Measurements from ENCODE around the gene TRIM59.
"Not testable (repeated sequence)": the region's sequence is repeated elsewhere in the genome, so short reads cannot be mapped to it uniquely, and the experiment has no call there.

Gene TRIM59

DNA sequence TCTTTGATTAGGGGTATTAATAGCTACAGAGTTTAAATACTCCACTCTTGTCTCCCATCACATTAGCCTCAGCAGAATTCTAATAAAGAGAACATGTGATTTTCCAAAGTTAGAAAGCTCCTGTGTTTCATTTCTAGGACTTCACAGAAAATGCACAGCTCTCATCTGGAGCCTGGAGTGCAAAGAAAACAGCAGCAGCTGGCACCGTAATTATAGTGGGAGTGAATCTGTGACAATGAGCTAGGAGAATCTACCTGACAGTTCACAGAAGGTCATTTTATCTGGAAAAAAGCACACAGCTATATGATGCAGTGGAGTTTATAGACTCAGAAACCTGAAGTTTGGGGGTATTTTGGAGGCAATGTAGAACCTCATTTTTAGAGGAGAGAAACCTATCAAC is 5.4 kb upstream of the TRIM59 start:
- no peak for DNase-seq

DNA sequence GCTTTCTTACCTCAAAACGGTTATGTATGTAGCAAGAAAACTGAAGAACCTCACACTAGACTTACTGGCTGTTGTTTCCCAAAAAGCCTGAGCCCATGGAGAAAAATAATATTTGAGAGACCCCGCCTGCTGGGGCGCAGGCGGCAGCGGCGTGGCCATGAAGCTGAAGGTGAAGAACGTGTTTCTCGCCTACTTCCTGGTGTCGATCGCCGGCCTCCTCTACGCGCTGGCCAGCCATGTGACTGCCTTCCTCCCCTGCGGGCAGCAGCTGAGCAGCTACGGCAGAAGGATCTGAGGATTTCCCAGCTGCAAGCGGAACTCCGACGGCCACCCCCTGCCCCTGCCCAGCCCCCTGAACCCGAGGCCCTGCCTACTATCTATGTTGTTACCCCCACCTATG is 2.7 kb upstream of the TRIM59 start:
- not testable (repeated sequence) for DNase-seq

DNA sequence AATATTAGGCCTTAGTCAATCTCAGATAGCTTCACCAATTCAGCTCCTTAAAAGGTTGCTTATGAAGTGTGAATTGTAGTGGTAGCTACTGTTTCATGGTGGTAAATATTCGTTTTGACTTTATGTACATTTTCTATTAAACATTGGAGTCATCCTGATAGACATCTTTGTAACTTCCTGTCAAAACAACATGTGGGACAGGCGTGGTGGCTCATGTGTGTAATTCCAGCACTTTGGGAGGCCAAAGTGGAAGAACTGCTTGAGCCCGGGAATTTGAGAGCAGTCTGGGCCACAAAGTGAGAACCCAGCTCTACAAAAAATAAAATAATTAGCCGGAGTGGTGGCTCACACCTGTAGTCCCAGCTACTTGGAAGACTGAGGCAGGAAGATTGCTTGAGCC is 2.0 kb upstream of the TRIM59 start:
- DNase-seq: no peak

DNA sequence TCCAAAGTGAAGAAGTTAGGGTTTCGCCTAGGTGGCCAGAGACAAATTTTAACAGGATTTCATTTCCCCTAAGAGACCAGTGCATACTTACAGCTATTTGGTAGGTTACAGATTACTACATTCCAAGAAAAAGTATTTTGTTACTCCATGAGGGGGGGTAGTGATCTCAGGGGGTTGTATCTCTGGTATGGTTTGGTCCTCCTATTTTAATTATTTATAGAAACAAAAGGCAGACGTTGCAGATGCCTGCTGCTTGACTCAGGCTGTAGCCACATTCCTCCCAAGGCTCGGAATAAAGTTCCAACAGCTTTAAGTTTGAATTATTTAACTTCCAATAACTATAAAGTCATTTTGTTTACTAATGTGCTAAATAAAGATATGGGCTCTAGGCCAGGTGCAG is 1.3 kb upstream of the TRIM59 start:
- DNase-seq: no peak

DNA sequence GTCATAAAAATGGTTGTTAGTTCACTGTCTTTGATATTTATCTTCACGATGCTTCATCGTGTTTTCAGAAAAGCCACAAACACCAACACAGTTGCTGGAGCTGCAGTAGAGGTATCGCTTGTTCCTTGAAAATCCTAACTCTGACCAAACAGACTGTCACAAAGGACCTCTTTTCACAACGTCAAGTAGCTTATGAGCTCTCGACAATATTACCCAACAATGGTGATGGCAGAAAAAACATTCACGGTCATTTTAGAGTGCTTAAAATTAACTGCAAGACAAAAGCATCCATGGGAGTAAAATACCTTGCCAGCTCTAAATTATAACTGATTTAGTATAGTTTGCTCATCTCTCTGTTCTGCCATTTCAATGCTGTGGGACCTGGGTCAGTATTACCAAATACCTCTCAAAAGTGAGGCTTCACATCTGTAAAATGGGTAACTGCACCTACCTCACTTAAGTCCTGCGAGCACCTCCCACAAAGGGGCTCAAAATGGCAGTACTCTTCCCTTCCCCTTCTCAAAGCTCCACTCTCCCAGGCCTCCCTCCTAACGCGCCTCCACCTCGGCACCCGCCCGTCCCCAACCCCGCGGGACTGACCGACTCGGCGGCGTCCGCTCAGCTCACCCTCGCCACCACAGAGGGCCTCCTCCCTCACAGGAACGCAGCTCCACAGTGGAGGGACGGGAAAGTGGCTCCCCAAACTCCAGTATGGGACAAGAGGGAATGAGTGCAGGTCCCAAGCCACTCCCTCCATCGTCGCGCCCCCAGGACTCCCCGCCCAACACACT is 546 bp downstream of the TRIM59 start:
- no peak for DNase-seq

DNA sequence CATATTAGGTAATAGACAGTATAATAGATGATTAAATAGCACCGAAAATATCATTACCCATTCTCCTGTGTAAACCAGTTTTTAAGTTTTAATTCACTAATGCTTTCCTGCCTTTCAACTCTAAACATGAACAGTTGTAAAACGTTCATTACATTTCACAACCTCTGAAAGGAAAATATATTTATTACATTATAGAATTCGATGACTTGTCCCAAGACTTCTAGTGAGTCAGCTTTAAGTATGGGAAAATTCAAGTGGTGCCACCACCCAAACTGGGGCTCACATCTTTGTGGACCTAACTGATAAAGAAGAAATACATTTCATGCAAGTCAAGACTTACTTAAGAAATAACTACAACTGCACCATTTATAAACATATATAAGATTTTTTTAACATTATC is 2.0 kb downstream of the TRIM59 start:
- no peak for DNase-seq

DNA sequence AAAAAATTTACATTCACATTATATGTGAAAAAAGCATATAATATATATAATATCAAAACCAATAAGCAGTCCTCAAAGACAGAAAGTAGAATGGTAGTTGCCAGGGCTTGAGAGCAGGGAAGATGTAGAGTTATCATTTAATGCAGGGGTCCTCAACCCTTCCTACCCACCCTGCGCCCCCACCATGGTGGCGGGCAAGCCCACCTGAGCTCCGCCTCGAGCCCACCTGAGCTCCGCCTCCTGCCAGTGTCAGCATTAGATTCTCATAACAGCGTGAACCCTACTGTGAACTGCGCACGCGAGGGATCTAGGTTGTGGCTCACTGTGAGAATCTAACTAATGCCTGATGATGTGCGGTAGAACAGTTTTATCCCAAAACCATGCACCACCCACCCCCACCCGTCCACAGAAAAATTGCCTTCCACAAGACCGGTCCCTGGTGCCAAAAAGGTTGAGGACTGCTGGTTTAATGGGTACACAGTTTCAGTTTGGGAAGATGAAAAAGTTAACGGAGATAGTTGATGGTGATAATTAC is 3.0 kb downstream of the TRIM59 start:
- DNase-seq: no peak

DNA sequence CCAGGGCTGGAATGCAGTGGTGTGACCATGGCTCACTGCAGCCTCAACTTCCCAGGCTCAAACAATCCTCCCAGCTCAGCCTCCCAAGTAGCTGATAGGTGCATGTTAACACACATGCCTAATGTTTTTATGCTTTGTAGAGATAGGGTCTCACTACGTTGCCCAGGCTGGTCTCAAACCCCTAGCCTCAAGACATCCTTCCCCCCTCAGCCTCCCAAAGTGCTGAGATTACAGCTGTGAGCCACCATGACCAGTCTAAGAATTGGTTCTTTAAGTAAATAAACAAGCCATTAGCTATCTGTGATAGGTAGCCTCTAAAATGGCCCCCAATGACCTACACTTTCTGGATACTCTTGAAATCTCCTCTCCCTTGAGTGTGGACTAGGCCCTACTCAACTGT is 3.7 kb downstream of the TRIM59 start:
- DNase-seq: no peak

DNA sequence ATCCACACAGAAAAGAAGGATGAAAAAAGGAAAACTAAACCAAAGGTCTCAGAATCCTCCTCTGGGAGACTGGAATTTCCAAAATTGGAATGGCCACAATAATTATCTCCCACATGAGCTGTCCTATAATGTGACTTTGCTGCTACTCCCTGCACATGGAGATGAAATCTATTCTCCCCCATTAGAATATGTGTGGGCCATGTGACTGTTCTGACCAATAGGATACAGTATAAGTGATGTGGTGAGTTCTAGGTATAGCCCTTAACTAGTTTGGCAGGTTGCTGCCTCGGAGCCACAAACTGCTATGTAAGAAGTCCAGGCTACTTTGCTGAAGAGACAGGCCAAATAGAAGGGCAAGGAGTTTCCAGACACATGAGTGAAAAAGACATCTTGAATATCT is 5.2 kb downstream of the TRIM59 start:
- DNase-seq: no peak

DNA sequence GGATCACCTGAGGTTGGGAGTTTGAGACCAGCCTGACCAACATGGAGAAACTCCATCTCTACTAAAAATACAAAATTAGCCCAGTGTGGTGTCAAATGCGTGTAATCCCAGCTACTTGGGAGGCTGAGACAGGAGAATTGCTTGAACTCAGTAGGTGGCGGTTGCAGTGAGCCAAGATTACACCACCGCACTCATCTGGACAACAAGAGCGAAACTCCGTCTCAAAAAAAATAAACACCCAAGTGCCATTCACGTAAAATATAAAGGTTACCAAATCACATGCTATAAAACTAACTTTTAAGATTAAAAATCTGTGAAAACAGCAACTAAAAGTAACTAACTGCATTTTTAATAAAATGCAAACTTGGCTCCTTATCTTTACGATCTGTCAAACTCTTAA is 8.9 kb downstream of the TRIM59 start:
- no peak for DNase-seq

DNA sequence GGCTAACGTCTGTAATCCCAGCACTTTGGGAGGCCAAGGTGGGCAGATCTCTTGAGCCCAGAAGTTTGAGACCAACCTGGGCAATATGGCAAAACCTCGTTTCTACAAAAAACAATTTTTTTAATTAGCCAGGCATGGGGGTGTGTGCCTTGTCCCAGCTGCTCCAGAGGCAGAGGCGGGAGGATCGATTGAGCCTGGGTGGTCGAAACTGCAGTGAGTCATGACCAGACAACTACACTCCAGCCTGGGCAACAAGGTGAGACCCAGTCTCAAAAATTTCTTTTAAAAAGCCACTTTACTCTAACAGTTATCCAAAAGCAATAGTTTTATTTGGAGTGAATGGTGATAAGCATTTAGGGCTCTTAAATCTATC is 12.5 kb downstream of the TRIM59 start:
- no peak for DNase-seq

DNA sequence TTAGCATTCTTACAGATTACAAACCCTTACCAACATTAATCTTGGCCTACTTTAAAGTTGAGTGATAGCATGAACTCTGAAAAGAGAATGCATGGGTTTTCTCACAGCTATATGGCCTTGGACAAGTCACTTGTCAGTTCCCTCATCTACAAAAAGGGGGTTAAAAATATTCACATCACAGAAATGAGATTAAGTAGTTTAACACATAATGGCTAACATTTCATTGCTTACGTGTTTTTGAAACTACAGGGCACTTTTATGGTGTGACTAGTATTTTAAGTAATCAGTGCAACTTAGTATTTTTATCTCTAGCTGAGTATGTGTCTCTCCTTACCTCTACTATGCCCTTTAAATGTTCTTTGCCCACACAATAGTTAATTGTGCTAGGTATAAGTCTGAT is 13.8 kb downstream of the TRIM59 start:
- no peak for DNase-seq

DNA sequence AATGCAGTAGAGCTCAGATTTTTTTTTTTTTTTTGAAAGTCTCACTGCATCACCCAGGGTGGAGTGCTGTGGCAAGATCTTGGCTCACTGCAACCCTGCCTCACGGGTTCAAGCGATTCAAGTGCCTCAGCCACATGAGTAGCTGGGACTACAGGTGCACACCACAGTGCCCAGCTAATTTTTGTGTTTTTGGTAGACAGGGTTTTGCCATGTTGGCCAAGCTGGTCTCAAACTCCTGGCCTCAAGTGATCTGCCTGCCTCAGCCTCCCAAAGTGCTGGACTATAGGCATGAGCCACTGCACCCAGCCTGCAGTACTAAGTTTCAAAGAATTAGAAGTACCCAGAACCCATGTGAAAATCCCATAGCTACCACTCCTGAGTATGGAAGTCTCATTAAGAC is 14.5 kb downstream of the TRIM59 start:
- no peak for DNase-seq

DNA sequence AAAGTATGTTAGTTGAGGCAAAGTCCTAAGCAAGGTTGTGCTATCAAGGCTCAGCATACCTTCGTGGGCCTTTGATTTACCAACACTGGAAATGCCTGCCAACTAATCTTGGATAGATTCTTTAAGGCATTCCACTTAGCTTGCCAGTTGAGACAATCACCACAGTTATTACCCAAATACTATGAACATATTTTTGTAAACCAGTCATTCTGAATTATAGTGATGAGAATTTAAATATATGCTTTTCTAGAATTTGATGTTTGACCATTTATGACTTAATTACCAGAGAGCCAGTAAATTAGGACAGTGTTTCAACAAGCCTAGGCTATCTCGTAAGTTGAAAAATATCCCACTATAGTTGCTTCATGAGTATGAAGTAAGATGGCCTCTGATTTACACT is 15.5 kb downstream of the TRIM59 start:
- DNase-seq: no peak

DNA sequence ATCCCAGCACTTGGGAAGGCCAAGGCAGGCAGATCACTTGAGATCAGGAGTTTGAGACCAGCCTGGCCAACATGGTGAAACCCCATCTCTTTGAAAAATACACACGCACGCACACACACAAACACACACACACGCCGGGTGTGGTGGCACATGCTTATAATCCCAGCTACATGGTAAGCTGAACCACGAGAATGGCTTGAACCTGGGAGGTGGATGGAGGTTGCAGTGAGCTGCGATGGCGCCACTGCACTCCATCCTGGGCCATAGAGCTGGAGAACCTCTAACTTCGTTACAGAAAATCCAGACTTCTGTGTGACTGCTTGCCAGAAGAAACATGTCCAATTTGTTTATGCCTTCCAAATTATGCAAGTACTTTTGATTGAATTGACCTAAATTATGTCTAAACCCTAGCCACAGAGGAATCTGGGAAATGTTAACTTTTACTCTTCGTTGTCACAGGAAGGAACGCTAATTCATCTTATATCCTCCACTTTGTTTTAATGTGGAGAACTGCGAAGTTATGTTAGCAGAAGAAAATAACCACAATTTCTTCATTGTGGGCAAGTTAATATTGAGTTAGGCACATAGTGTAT is 21.7 kb downstream of the TRIM59 start:
- no peak for DNase-seq

DNA sequence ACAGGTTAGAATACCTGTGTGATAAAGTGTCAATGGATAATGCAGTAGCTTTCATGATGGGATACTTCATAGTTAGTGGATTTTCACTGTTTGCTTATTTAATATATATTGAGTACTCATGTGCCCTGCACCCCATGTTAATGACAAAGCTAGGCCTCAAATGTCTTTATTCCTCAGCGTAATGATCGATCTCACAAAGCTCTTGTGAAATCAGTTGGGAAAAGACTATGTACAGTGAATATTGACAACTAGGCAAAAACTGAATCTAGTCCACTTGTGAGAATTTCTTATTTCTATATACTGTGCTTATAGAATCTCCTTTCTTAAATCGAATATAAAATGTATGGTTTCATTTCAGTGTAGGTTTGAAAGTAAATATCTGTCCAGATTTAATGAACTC is 32.3 kb downstream of the TRIM59 start:
- no peak for DNase-seq

DNA sequence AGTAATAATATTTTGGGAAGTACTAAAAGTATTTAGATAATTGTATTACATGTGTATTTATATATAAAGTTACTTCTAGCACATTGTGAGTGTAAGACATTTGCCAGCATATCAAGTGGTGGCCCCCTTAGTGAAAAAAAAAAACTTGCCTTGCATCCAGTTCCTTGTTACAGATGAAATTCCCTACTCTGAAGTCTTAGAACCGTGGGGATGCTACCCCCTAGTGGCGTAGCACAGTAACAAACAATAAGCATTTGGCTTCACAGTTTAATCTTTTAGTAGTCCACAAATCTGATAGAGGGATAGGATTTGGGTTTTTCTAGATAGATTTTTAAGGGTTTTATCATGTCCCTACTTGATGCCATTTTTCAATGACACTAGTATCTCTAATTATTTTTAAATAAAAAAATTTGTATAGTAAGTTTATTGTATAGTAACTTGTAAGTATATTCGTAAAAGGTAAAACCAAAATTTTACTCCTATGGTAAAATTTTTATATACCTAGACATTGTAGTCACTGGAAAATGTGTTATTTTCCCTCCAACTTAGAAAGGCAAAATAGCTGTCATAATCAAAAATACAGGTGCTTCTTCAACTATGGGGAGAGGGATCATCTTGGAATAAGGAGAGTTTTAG is 35.9 kb downstream of the TRIM59 start:
- peak; percentile 46 for DNase-seq

DNA sequence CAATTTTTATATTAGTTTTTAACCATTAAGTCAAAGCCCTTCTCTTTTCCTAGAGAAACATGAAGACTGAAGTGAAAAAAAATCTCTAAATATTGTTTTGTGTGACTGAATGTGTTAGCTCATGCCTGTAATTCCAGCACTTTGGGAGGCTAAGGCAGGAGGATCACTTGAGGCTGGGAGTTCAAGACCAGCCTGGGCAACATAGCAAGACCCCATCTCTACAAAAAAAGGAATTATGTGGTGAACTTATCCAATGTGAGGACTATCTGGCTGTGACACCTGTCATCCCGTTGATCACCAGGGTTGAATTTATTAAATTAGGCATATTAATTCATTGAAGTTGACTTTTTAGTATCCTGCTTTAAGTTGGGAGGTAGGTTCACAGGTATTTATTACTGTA is 37.1 kb downstream of the TRIM59 start:
- no peak for DNase-seq

DNA sequence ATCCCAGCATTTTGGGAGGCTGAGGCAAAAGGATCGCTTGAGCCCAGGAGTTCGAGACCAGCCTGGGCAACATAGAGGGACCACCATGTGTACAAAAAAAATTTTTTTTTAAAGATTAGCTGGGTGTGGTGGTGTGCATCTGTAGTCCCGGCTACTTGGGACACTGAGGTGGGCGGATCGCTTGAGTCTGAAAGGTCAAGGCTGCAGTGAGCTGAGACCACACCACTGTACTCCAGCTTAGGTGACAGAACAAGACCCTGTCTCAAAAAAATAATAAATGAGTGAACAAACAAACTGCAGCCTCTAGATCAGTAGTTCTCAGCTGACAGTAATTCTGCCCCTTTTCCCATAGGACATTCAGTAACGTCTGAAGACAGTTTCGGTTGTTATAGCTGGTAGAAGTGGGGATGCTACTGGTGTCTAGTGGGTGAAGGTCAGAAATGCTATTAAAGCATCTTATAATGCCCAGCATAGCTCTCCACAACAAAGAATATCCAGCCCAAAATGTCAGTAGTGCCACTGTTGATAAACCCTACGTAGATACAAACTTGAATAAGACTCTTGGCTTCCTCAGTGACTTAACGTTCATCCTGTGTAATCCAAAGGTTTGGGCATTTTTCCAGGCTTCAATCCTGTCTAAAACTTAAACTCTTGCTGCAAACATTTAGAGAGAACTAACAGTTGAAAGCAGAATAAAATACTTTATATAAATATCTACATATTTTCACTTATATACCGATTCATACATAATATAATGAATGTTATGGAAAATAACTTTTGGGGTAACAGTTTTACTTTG is 39.6 kb downstream of the TRIM59 start:
- DNase-seq: no peak

DNA sequence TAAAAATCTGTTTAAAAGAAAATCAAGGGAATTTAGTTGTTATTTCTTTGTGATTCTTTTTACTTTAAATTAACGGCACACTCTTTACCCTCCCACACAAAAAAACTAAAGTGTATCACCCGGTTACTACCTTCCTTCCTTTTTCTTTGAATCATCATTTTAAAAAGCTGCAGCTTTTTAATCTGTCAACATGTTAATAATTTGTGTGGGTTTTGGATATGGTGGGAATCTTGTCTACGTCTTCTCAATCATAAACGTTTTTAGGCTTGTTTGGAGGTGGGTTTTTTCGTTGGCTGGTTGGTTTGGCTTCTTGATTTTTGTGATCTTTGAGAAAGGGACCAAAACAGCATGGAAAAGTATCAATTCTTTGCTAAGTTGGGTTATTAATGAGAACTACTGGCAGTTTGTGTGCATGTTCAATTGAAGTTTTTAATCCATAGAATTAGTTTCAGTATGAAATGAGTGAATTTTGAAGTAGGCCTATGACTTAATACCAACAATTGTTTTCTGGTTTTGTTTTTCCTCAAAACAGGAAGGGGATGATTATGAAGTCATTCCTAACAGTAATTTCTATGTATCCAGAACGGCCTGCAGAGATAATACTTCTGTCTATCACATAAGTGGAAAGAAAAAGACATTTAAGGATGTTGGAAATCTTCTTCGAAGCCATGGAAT is 45.7 kb downstream of the TRIM59 start:
- no peak for DNase-seq

DNA sequence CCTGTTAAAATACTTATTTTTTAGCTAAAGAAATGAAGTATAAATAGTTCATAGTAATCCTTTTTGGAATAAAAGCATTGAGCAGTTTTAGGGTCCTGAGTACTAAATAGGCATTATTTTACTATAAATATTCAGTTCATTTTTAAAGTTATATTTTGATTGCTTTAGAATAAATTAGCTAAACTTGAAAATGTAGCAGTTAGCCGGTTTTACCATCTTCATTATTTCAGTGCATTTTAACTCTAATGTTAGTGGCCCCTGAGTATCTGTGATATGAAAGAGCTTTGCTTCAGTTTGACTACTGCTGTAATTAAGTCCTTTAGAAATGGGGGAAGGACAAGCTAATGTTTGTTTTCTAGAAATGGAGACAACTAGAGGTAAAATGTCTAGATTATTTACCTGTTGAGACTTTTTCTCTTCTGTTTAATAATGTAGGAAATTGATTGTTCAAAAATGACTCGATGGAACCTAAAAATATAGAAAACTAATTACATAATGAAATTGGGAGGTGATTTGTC is 46.5 kb downstream of the TRIM59 start:
- DNase-seq: no peak

DNA sequence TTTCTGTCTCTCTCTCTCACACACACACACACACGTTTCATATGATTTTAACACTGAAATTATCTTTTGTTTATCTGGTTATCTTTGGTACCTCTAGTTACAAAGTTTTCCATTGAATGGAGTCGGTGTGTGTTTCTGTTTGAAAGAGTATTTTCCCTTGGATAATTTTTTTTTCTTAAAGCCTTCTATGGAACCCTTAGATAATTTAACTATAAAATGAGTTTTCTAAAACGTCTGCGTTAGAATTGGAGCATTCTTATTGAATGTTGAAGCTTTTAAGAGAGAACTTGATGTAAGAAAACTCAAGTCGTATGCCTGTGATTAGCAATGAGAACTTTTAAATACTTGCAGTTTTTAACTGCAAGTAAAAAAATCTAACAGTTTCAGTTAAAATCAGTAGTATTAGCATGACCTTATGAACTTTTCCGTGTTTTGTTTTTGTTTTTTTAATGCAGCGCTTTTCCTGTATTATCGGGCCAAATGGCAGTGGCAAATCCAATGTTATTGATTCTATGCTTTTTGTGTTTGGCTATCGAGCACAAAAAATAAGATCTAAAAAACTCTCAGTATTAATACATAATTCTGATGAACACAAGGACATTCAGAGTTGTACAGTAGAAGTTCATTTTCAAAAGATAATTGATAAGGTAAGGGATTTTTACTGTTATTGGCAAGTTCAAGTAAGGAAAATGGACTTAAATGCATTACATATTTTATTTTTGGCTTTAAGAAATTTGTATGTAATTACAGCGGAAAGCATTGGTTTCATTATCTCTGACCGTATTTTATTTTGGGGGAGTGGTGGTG is 47.2 kb downstream of the TRIM59 start:
- DNase-seq: no peak

Measured in KG1 (cell line).